Pancreas (tissue), 10 donors: Measurements from ENCODE around the gene PPP2R2B. TPM values are rescaled to one million over a fixed set of nuclear protein-coding genes. Genes with fewer than 3 reads are reported as not detected.

Experiments used
- ATAC-seq, 4 donors: fragments of 200-7000 bp; cut with Tn5 transposase; one replicate each; pipeline versions ENCODE4 v1.8.0 to v1.9.1; 2020; ENCODE audit warnings: mild to moderate bottlenecking in 4 of 4, moderate library complexity in 4 of 4
- DNase-seq, 6 donors: peaks; one replicate each; pipeline ENCODE4 v3.0.0-alpha.2; 2020
- FAIRE-seq: peaks from 2 replicates; lab custom pipeline; 2012; peaks lifted over from hg19 to GRCh38; lab: Jason Lieb, UNC
- H3K27ac ChIP-seq, 4 donors: fragments of 200-600 bp; sonication (generic); 1 replicate in 3 of 4; 2 replicates in 1 of 4; pipeline versions ENCODE4 v1.5.0 to v1.8.0; 2020
- H3K27me3 ChIP-seq, 4 donors: fragments of 200-600 bp; one replicate each; pipeline ENCODE4 v1.8.0; 2021
- H3K36me3 ChIP-seq, 3 donors: fragments of 200-600 bp; sonication (generic) in 1 of 3; one replicate each; pipeline versions ENCODE4 v1.5.0 to v1.8.0; 2020 to 2021
- H3K4me1 ChIP-seq, 3 donors: fragments of 200-600 bp; one replicate each; pipeline ENCODE4 v1.8.0; 2021
- H3K4me3 ChIP-seq, 4 donors: fragments of 200-600 bp; sonication (generic) in 2 of 4; one replicate each; pipeline versions ENCODE4 v1.5.0 to v1.8.0; 2020 to 2021
- H3K9me3 ChIP-seq, 4 donors: fragments of 200-600 bp; one replicate each; pipeline ENCODE4 v1.8.0; 2021
- WGBS, 2 donors: extraction: QIAGEN DNeasy Blood & Tissue Kit; methylation state at CpG; one replicate each; pipeline ENCODE4 v1.1.7; 2013; 5-methylcytosine and 5-hydroxymethylcytosine counted together
- intact Hi-C, 3 donors: fragments of 100-400 bp; cut with DNase I; formaldehyde crosslinking; loops; one replicate each; pipeline versions ENCODE4 v1.11.1 to v1.14.2; 2022
- polyA plus RNA-seq, 2 donors: library from polyadenylated mRNA; stranded (reverse); fragments of 200-250 nt; gene quantifications; one replicate each; pipeline ENCODE4 v1.2.3, GENCODE V29; 2013
- total RNA-seq, 6 donors: library from RNA; stranded (reverse); fragmentation: NEBNext Ultra II Directional in 4 of 6; extraction: Animal tissue kit (Norgen Biotek cat#: 25700) in 4 of 6; gene quantifications; one replicate each; pipeline versions ENCODE4 v1.2.1 to v1.2.4, GENCODE V29; 2021 to 2023
- TF ChIP-seq, protein P1 (sequence below), 4 donors: fragments of 200-600 bp; sonication (generic) in 3 of 4; IDR thresholded peaks; one replicate each; pipeline versions ENCODE4 v1.5.0 to v1.8.0; 2021; ENCODE audit warnings: antibody characterized with exemption in 4 of 4
- donor health status: healthy with polysubstance abuse.
- donor health status: DM: no; HTN: no; CAD: no; lungs with moderate emphysema.
- donor health status: DM: no; HTN: no; CAD: no.
- donor health status: control.
- donor health status: control.
- donor health status: Bipolar disorder and iron deficiency.
- donor health status: DM: yes; HTN: yes; CAD: no.
- donor health status: DM: no; HTN: no; CAD: no.
- donor health status: DM: no; HTN: no; CAD: no.
- donor health status: DM: yes; HTN: yes; CAD: no.

The PPP2R2B gene
- total and polyA plus RNA-seq, 8 donors = 0.51 to 3.5 (median 0.81) TPM

DNA sequence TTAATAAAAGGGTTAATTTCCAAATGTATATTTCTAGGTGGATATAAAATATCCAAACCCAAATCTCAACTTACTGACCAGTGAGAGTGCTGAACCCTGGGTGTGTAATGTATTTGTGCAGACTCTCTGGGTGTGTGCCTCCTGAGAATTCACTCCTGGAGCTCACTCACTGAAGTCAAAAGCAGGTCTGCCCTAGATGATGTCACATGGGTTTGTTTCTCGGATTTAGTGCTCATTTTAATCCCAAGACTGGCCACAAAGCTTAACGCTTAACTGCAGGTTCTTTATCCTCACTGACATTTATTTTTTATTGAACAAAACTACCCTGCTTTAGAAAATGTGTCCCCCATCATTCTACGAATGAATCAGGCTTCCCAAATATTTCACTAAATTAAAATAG, 179.4 kb downstream of the PPP2R2B start:
- peaks cover 0 to 5% (median 0%) of the 10 kb centered on the region in 3 donors for H3K4me1 ChIP-seq
- FAIRE-seq = no peak
- DNase-seq = no peak
- no peaks in the 10 kb centered on the region for H3K27me3 ChIP-seq
- intact Hi-C loops = no loop called here
- TF ChIP-seq, protein P1, sequence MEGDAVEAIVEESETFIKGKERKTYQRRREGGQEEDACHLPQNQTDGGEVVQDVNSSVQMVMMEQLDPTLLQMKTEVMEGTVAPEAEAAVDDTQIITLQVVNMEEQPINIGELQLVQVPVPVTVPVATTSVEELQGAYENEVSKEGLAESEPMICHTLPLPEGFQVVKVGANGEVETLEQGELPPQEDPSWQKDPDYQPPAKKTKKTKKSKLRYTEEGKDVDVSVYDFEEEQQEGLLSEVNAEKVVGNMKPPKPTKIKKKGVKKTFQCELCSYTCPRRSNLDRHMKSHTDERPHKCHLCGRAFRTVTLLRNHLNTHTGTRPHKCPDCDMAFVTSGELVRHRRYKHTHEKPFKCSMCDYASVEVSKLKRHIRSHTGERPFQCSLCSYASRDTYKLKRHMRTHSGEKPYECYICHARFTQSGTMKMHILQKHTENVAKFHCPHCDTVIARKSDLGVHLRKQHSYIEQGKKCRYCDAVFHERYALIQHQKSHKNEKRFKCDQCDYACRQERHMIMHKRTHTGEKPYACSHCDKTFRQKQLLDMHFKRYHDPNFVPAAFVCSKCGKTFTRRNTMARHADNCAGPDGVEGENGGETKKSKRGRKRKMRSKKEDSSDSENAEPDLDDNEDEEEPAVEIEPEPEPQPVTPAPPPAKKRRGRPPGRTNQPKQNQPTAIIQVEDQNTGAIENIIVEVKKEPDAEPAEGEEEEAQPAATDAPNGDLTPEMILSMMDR (IDR thresholded peaks at IDR 0.05) = no peak
- ATAC-seq = no peak
- H3K4me3 ChIP-seq = no peak overlapping the region
- no peaks in the 10 kb centered on the region for H3K9me3 ChIP-seq
- no peaks in the 10 kb centered on the region for H3K36me3 ChIP-seq
- WGBS, 2 donors = 61 to 65% methylated on average over 3 of the region's 3 CpGs
- H3K27ac ChIP-seq = no peak overlapping the region

DNA sequence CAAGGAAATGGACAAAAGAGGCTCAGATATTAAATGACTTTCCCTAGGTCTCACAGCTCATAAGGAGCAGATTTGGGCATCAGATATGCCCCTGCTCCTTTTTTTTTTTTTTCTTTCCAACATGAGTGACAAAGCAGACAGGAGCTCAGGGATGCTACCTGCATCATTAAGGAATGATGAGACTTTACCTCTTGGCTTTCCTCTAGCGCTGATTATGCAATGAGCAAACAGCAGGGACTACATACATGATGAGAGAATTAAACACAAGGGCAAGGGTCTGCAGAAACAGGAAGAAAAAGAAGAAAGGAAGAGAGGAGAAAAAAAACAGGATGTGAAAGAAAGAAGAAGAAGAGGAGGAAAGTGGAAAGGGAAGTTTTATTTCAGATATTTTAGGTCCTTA, 179.9 kb downstream of the PPP2R2B start:
- Histone ChIP-seq H3K9me3 (no peaks in the 10 kb centered on the region), H3K36me3 (no peaks in the 10 kb centered on the region), H3K27me3 (no peaks in the 10 kb centered on the region), H3K4me1 (peaks cover 0 to 5% (median 0%) of the 10 kb centered on the region in 3 donors), H3K27ac (no peak overlapping the region), H3K4me3 (no peak overlapping the region)
- DNase-seq = no peak
- FAIRE-seq = no peak
- no peak for ATAC-seq
- intact Hi-C loops = no loop called here
- TF ChIP-seq, protein P1 (IDR thresholded peaks at IDR 0.05) = no peak
- 87 to 91% methylated on average over 1 of the region's 1 CpG for WGBS, 2 donors

DNA sequence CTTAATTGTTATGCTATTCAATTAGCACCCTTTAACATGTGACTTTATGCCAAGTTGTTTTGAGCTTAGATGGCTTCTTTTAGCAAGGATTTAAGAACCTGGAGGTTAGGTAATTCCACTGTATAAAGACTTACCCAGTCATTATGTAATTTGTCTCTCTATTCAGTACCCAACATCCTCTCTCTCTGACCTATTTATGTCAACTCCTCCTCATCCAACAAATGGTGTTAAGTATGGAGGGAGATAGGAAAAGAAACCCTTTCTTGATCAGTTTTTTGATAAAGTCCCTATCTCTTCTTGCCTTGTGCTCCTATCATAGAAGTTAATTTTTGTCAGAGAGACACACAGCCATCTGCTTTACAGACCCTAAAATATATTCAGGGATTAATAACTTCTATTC, 181.3 kb downstream of the PPP2R2B start:
- Histone ChIP-seq H3K36me3 (no peaks in the 10 kb centered on the region), H3K9me3 (no peaks in the 10 kb centered on the region), H3K27me3 (no peaks in the 10 kb centered on the region), H3K4me1 (no peaks in the 10 kb centered on the region), H3K27ac (no peak overlapping the region), H3K4me3 (no peak overlapping the region)
- FAIRE-seq (no peak), ATAC-seq (no peak), DNase-seq (no peak)
- intact Hi-C loops = no loop called here
- TF ChIP-seq, protein P1 (IDR thresholded peaks at IDR 0.05) = no peak

DNA sequence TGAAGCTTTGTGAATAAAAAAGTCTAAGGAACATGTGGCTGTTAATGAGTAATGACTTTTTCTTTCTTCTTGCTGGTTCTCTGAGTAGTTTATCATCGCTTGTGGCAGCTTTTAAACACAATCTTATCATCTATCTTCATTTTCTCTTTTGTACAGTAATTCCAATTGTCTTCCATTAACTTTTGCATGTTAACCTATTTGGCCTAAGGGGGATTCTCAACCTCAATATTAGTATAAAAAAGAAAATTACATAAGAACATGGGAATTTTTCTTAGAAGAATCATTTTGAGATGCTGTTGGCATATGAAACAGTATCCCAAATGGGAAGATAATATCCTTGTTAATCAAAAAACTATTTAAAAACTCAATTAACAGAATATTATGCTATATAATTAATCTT, 182.9 kb downstream of the PPP2R2B start:
- no peaks in the 10 kb centered on the region for H3K9me3 ChIP-seq
- FAIRE-seq (no peak), DNase-seq (no peak), ATAC-seq (no peak)
- H3K27ac ChIP-seq = no peak overlapping the region
- TF ChIP-seq, protein P1 (IDR thresholded peaks at IDR 0.05) = no peak
- WGBS, 2 donors = 74 to 76% methylated on average over 1 of the region's 1 CpG
- H3K27me3 ChIP-seq = no peaks in the 10 kb centered on the region
- H3K36me3 ChIP-seq = no peaks in the 10 kb centered on the region
- H3K4me3 ChIP-seq = no peak overlapping the region
- no peaks in the 10 kb centered on the region for H3K4me1 ChIP-seq
- intact Hi-C loops = no loop called here

DNA sequence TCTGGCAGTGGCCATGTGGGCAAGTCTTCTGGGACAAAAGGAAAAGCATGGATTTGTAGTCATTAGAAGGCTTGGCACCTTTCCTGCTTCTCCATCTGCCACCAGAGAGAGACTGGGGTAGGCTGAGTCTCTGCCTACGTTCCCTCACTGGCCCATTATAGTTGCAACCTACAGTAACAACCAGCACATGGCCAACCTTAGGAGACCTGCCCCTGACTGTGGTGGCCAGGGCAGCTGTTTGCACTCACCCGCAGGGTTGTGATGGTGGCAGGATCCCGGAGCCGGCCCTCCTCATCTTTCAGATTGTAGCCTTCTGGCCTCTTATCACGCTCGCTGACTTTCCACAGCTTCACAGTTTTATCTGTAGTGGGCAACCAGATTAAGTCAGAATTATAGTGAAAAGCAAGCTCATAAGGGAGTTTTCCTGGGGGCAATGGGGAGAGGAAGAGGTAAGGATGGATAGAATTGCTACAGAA, 187.6 kb downstream of the PPP2R2B start:
- no peak overlapping the region for H3K27ac ChIP-seq
- no peaks in the 10 kb centered on the region for H3K36me3 ChIP-seq
- no peaks in the 10 kb centered on the region for H3K27me3 ChIP-seq
- H3K4me1 ChIP-seq = no peaks in the 10 kb centered on the region
- no peak overlapping the region for H3K4me3 ChIP-seq
- ATAC-seq (no peak), DNase-seq (no peak), FAIRE-seq (no peak)
- no peaks in the 10 kb centered on the region for H3K9me3 ChIP-seq
- 81 to 84% methylated on average over 6 of the region's 6 CpGs for whole genome bisulfite sequencing, 2 donors
- intact Hi-C loops = no loop called here
- TF ChIP-seq, protein P1 (IDR thresholded peaks at IDR 0.05) = no peak
